IMR-90 (cell line): ENCODE results near the gene TBC1D8. TPM values are rescaled to one million over a fixed set of nuclear protein-coding genes. Genes with fewer than 3 reads are reported as not detected.

Experiments
- ATAC-seq: fragments of 200-7000 bp; cut with Tn5 transposase; 2 replicates; pipeline ENCODE4 v1.9.1; 2020; ENCODE audit warnings: low read depth, mild to moderate bottlenecking, moderate library complexity
- BruUV-seq: library from RNA; stranded (reverse); fragments of 400-500 nt; replicated peaks from 2 replicates; lab custom pipeline; 2021; lab: Mats Ljungman, UMichigan
- CTCF ChIA-PET: fragments of 300-600 bp; formaldehyde crosslinking; extraction: SDS; loops from one replicate; lab custom pipeline; 2021; ENCODE audit warnings: antibody characterized with exemption; lab: Yijun Ruan, JAX
- POLR2A ChIA-PET: fragments of 300-600 bp; sonication (Branson Sonifier 250); formaldehyde crosslinking; loops from one replicate; lab custom pipeline; 2022; ENCODE audit warnings: antibody characterized with exemption; ENCODE audit not compliant: unreplicated experiment; lab: Charles Lee
- DNase-seq: peaks from one replicate; pipeline ENCODE4 v3.0.0; 2013
- H2AFZ ChIP-seq: replicated peaks from 2 replicates; pipeline ENCODE3; 2013; ENCODE audit warnings: low read length, mild to moderate bottlenecking; ENCODE audit not compliant: poor library complexity
- H2AK5ac ChIP-seq: 2 replicates; pipeline ENCODE4 v1.6.1; 2013; ENCODE audit warnings: low read depth, low read length, inconsistent platforms
- H2AK9ac ChIP-seq: replicated peaks from 2 replicates; pipeline ENCODE3; 2013; ENCODE audit warnings: mild to moderate bottlenecking, low read depth, low read length, moderate library complexity; ENCODE audit not compliant: poor library complexity
- H2BK120ac ChIP-seq: 2 replicates; pipeline ENCODE4 v1.6.1; 2013; ENCODE audit warnings: low read depth, low read length, inconsistent platforms
- H2BK15ac ChIP-seq: 3 replicates; pipeline ENCODE4 v1.6.1; 2013; ENCODE audit warnings: low read depth, low read length, inconsistent platforms
- H2BK20ac ChIP-seq: 2 replicates; pipeline ENCODE4 v1.6.1; 2013; ENCODE audit warnings: low read depth, mild to moderate bottlenecking, inconsistent platforms, low read length, moderate library complexity
- H2BK5ac ChIP-seq: 2 replicates; pipeline ENCODE4 v1.6.1; 2013; ENCODE audit warnings: mild to moderate bottlenecking, low read depth, low read length, inconsistent platforms; ENCODE audit not compliant: poor library complexity, severe bottlenecking
- H3K14ac ChIP-seq: replicated peaks from 2 replicates; pipeline ENCODE4 v1.6.1; 2013; ENCODE audit warnings: low read depth, low read length, inconsistent platforms
- H3K18ac ChIP-seq: 2 replicates; pipeline ENCODE4 v1.6.1; 2013; ENCODE audit warnings: low read depth, low read length, control low read depth
- H3K23ac ChIP-seq: 2 replicates; pipeline ENCODE4 v1.6.1; 2013; ENCODE audit warnings: low read depth, low read length, inconsistent platforms
- H3K27ac ChIP-seq: 2 replicates; pipeline ENCODE4 v1.5.1; 2013; ENCODE audit warnings: mild to moderate bottlenecking, control low read depth, low read length; ENCODE audit not compliant: insufficient read depth
- H3K27me3 ChIP-seq: 2 replicates; pipeline ENCODE4 v1.6.1; 2013; ENCODE audit warnings: low read length; ENCODE audit not compliant: control insufficient read depth, insufficient read depth
- H3K36me3 ChIP-seq: 2 replicates; pipeline ENCODE4 v1.6.1; 2013; ENCODE audit warnings: low read length, mixed read lengths; ENCODE audit not compliant: control insufficient read depth, insufficient read depth
- H3K4ac ChIP-seq: 2 replicates; pipeline ENCODE4 v1.6.1; 2013; ENCODE audit warnings: low read depth, low read length, inconsistent platforms
- H3K4me1 ChIP-seq: 2 replicates; pipeline ENCODE4 v1.6.1; 2013; ENCODE audit warnings: low read length, mixed read lengths; ENCODE audit not compliant: control insufficient read depth, insufficient read depth
- H3K4me2 ChIP-seq: 2 replicates; pipeline ENCODE4 v1.6.1; 2013; ENCODE audit warnings: low read depth, mild to moderate bottlenecking, control low read depth, low read length, moderate library complexity
- H3K4me3 ChIP-seq: 2 replicates; pipeline ENCODE4 v1.5.1; 2013; ENCODE audit warnings: low read depth, mild to moderate bottlenecking, control low read depth, low read length, moderate library complexity; ENCODE audit not compliant: insufficient read depth
- H3K56ac ChIP-seq: 2 replicates; pipeline ENCODE4 v1.6.1; 2013; ENCODE audit warnings: low read length, inconsistent platforms; ENCODE audit not compliant: insufficient read depth; ENCODE audit errors: extremely low read depth
- H3K79me1 ChIP-seq, 2 experiments: 2 replicates each; pipeline ENCODE4 v1.6.1; 2013; ENCODE audit warnings: low read length in 2 of 2, inconsistent platforms in 1 of 2, low read depth in 1 of 2
- H3K9ac ChIP-seq: 2 replicates; pipeline ENCODE4 v1.6.1; 2013; ENCODE audit warnings: low read depth, low read length, control low read depth
- H3K9me1 ChIP-seq: 2 replicates; pipeline ENCODE4 v1.6.1; 2013; ENCODE audit warnings: low read length, inconsistent platforms; ENCODE audit not compliant: insufficient read depth
- H3K9me3 ChIP-seq: 2 replicates; pipeline ENCODE4 v1.6.1; 2013; ENCODE audit warnings: low read length; ENCODE audit not compliant: control insufficient read depth, insufficient read depth
- H4K20me1 ChIP-seq: 2 replicates; pipeline ENCODE4 v1.6.1; 2013; ENCODE audit warnings: low read length, inconsistent platforms; ENCODE audit not compliant: insufficient read depth
- H4K5ac ChIP-seq: 2 replicates; pipeline ENCODE4 v1.6.1; 2013; ENCODE audit warnings: mild to moderate bottlenecking, low read depth, low read length, control low read depth
- H4K8ac ChIP-seq, 2 experiments: 2 replicates each; pipeline ENCODE4 v1.6.1; 2013; ENCODE audit warnings: low read depth in 2 of 2, low read length in 2 of 2, control low read depth in 1 of 2, inconsistent platforms in 1 of 2
- H4K91ac ChIP-seq: 2 replicates; pipeline ENCODE4 v1.6.1; 2013; ENCODE audit warnings: low read depth, low read length, inconsistent platforms; ENCODE audit not compliant: insufficient read depth
- NFE2L2 ChIP-seq: fragments of 150-350 bp; IDR thresholded peaks from 2 replicates; pipeline ENCODE4 v1.6.1; 2016; ENCODE audit warnings: low read depth, mild to moderate bottlenecking, low read length
- POLR2A ChIP-seq: IDR thresholded peaks from 2 replicates; pipeline ENCODE4 v1.6.1; 2012; ENCODE audit warnings: mild to moderate bottlenecking, low read depth, low read length
- WGBS, 2 experiments: methylation state at CpG; one replicate each; pipeline versions ENCODE4 v1.1.5 to v1.1.7; 2013; ENCODE audit warnings: missing lambda C conversion rate in 2 of 2; ENCODE audit not compliant: insufficient read length in 1 of 2; ENCODE audit errors: extremely low coverage in 2 of 2; 5-methylcytosine and 5-hydroxymethylcytosine counted together
- dilution Hi-C: fragments of 300-500 bp; cut with HindIII; formaldehyde crosslinking; loops from one replicate; pipeline ENCODE4 v1.14.3; 2018; ENCODE audit warnings: low sequenced_read_pairs; ENCODE audit not compliant: unreplicated experiment
- in situ Hi-C: fragments of 300-500 bp; cut with MboI; formaldehyde crosslinking; loops from 3 replicates; pipeline ENCODE4 v1.14.3; 2019; ENCODE audit warnings: low sequenced_read_pairs, inconsistent platforms, mixed read lengths
- intact Hi-C: fragments of 100-400 bp; cut with micrococcal nuclease; formaldehyde crosslinking; loops from 2 replicates; pipeline ENCODE4 v1.10.0; 2022
- polyA plus RNA-seq, 3 experiments: library from polyadenylated mRNA; depleted of rRNA; stranded (reverse); fragments of >200 nt; gene quantifications; 2 replicates each; pipeline ENCODE4 v1.2.3, GENCODE V29; 2012; ENCODE audit warnings: low replicate concordance in 1 of 3
- total RNA-seq: library from RNA; depleted of rRNA; stranded (reverse); fragments of >200 nt; gene quantifications from 2 replicates; pipeline ENCODE4 v1.2.3, GENCODE V29; 2012
- TF ChIP-seq, protein P1 (sequence below): fragments of 150-350 bp; IDR thresholded peaks from 2 replicates; pipeline ENCODE4 v1.6.1; 2016; ENCODE audit warnings: low read depth, mild to moderate bottlenecking, low read length, moderate library complexity, borderline replicate concordance

Gene TBC1D8
- total and polyA plus RNA-seq, 2 of the 4 experiments (the other 2 are of a cell fraction): 1.3 to 1.5 TPM

DNA sequence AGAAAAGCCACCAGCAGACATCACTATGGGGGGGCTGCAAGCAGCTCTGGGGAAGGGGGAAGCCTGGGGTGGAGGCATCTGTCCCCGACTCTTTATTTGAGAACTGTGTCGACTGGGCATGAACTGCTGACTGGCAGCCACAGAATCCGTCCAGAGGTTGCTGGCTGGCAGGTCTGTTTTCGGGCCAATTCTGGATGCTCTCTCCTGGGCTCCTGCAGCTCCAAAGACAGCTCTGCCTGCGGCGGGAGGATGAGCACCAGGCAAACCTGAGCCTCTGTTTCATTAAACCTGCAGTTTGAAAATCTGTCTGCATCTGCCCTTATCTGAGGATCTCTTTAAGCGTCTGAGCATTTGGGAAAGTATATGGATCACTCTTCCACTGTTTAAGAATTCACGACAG lies 183.5 kb downstream of the TBC1D8 start:
- Histone ChIP-seq H3K4me1 (no peaks in the 10 kb centered on the region), H3K4me2 (no peak overlapping the region), H4K91ac (no peak overlapping the region), H3K4ac (no peak overlapping the region), H3K4me3 (no peak overlapping the region), H2BK120ac (no peak overlapping the region), H2BK5ac (no peak overlapping the region), H3K79me1 (no peaks in the 10 kb centered on the region), H3K9ac (no peak overlapping the region), H2AK5ac (no peak overlapping the region), H4K20me1 (no peaks in the 10 kb centered on the region), H3K18ac (no peak overlapping the region), H2AK9ac (no peak overlapping the region), H3K27ac (no peak overlapping the region), H3K9me3 (no peaks in the 10 kb centered on the region), H3K56ac (no peak overlapping the region), H4K8ac (no peak overlapping the region), H2BK20ac (no peak overlapping the region), H2BK15ac (no peak overlapping the region), H2AFZ (no peak overlapping the region), H3K27me3 (no peaks in the 10 kb centered on the region), H3K9me1 (peaks cover 6% of the 10 kb centered on the region; the same call in 1 of the 2 replicates), H3K36me3 (peaks cover 25% of the 10 kb centered on the region), H4K5ac (no peak overlapping the region), H3K14ac (no peak overlapping the region), H3K23ac (no peak overlapping the region)
- intact Hi-C loops (no loop called here), in situ Hi-C loops (no loop called here), dilution Hi-C loops (no loop called here)
- CTCF ChIA-PET: interaction anchor here (0.6 kb wide), 1 partner anchor 73 kb away, joined by 4 read pairs; no protein-coding TSS in a partner anchor
- WGBS, 2 experiments: 93% methylated on average over 6 of the region's 8 CpGs; no CpG with 5 or more reads in 1 of the 2 experiments
- TF ChIP-seq, protein P1, sequence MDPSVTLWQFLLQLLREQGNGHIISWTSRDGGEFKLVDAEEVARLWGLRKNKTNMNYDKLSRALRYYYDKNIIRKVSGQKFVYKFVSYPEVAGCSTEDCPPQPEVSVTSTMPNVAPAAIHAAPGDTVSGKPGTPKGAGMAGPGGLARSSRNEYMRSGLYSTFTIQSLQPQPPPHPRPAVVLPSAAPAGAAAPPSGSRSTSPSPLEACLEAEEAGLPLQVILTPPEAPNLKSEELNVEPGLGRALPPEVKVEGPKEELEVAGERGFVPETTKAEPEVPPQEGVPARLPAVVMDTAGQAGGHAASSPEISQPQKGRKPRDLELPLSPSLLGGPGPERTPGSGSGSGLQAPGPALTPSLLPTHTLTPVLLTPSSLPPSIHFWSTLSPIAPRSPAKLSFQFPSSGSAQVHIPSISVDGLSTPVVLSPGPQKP: no peak
- TF ChIP-seq NFE2L2 (no peak), POLR2A (no peak)
- ATAC-seq (no peak), DNase-seq (no peak)
- POLR2A ChIA-PET: no interaction called here
- no TSS peak for BruUV-seq
